ENCODE data around the gene CEP68. TPM values are rescaled to one million over a fixed set of nuclear protein-coding genes. Genes with fewer than 3 reads are reported as not detected.

The CEP68 gene
- polyA plus RNA-seq, 3 donors, result 5.0 to 17.2 (median 10.4) TPM

DNA sequence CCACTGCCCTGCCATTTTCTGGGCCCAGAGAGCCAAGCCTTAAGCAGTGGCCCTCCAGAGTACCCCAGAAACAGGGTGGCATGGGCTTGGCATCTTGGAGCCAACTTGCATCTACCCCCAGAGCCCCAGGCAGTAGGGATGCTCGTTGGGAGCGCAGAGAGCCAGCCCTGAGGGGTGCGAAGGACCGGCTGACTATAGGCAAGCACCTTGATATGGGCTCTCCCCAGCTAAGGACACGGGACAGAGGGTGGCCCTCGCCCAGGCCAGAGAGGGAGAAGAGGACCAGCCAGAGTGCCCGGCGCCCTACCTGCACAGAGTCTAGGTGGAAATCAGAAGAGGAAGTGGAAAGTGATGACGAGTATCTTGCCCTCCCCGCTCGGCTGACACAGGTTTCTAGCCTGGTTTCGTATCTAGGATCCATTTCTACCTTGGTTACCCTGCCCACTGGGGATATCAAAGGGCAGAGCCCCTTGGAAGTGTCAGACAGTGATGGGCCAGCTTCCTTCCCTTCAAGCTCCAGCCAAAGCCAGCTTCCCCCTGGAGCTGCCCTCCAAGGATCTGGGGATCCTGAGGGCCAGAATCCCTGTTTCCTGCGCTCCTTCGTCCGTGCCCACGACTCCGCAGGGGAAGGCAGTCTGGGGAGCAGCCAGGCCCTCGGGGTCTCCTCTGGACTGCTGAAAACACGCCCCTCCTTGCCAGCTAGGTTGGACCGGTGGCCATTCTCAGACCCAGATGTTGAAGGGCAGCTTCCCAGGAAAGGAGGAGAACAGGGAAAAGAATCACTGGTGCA is 16.2 kb downstream of the CEP68 start:
- no peak overlapping the region for H3K27ac ChIP-seq (ENCODE audit: low read depth, low read length)
- 83 to 87% (median 87%) methylated on average over 20 of the region's 20 CpGs for WGBS, 3 donors

DNA sequence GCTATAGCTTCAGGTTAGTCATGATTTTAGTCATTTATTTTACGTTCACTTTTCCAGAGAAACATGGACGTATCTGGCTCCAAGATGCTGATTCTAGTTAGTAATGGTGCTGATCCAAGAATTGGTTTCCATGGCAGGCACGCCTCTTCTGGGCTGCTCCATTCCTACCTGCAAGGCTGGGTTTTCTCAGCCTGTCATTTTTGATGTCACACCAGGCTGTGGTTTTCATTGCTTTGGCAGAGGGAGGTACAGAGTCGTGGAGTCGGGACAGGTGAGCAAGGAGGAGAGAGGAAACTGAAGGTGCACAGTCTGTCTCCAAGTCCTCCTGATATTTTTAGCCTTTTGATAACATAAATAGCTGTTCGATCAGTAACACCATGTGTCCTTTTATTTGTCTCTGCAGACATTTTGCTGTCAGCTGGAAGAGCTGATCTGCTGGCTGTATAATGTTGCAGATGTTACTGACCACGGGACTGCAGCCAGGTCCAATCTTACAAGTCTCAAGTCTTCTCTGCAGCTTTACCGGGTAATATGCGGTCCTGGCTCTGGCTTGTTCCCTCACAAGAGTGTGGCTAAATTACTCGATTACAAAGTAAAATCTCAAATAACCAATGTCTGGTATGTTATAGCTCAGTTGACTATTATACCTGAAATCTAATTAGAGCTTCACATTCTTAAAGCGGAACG is 17.8 kb downstream of the CEP68 start:
- 74 to 82% (median 75%) methylated on average over 12 of the region's 12 CpGs for WGBS, 3 donors
- H3K27ac ChIP-seq (ENCODE audit: low read depth, low read length), result no peak overlapping the region

DNA sequence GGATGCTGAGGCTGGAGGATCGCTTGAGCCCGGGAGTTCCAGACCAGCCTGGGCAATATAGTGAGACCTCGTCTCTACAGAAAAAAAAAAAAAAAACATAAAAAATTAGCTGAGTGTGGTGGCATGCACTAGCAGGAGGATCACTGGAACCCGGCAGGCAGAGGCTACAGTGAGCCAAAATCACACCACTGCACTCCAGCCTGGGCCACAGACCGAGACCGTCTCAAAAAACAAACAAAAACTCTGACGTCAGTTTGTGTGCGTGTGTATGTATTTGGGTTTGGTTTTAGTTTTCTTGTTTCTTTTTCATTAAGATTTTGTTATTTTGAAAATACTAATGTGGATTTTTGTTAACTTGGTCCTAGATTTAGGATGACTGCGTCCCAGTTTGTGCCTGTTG is 19.0 kb downstream of the CEP68 start:
- no peak overlapping the region for H3K27ac ChIP-seq (ENCODE audit: low read depth, low read length)
- 70 to 79% (median 73%) methylated on average over 9 of the region's 9 CpGs for WGBS, 3 donors

DNA sequence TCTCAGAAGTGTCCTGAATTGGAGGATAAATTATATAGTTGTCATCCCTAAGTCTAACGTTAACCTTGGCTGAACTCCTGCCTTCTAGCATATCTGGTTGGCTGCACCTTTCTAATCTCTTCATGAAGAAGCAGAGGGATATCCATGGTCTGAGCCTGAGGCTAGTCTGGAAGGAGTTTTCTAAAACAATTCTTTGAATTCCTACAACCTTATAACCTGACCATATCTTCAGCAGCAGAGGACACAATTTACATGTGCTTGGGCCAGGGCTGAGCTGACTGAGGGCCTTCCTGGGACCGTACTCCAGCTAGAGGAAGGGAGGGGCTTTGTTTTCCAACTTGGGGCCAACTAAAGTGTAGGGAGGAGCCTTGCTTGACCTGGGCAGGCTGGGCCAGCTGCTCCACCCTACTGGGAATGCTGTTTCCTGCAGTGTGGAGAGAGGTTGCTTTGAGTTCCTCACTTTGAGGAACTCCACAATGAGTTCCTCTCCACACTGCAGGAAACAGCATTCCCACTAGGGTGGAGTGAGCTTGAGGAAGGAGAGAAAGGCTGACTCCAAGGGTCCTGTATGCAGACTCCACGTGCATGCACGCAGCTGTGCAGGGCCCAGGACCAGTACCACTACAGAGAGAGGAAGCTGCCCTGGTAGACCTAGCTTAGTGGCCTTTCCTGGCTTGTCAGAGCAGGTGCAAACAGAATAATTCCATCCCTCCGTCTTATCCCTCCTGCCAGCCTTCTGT is 19.6 kb downstream of the CEP68 start:
- no peak overlapping the region for H3K27ac ChIP-seq (ENCODE audit: low read depth, low read length)
- WGBS, 3 donors, result 39 to 46% (median 42%) methylated on average over 5 of the region's 5 CpGs

DNA sequence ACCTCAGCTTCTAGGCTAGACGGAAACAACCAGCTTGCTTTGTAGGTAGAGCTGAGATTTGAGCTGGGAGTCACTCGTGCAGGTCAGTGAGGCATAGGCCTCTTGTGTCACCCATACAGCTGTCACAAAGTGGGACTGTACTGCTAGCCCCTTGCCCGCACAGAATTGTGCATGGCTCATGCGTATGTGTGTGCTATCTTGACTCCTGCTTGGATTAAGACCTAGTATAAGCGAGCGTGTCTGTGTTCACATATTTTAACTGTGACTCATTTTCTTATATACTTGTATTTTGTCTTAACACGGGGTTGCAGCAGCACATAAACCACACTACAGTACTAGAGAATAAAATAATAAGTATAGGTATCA is 20.1 kb downstream of the CEP68 start:
- H3K27ac ChIP-seq (ENCODE audit: low read depth, low read length), result no peak overlapping the region
- WGBS, 3 donors, result 59 to 69% (median 60%) methylated on average over 7 of the region's 7 CpGs

DNA sequence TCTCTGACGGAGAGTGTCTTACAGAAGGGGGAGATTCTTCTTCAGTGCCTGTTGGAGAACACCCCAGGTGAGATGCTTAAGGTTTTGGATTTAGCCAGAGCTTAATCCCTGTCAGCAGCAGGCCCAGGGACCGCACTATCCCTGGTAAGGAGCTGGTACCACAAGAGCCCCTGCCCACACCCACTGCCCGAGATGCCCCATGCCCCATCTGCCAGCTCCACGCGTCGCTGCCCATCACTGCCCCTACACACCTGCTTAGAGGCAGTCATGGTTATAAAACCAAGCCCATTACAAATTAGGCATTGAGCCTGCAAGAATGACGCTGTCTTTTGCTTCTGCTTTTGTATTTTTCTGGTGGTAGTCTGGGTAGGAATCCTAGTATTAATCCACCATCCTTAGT is 21.7 kb downstream of the CEP68 start:
- 93 to 98% (median 97%) methylated on average over 7 of the region's 7 CpGs for WGBS, 3 donors
- H3K27ac ChIP-seq (ENCODE audit: low read depth, low read length), result no peak overlapping the region

DNA sequence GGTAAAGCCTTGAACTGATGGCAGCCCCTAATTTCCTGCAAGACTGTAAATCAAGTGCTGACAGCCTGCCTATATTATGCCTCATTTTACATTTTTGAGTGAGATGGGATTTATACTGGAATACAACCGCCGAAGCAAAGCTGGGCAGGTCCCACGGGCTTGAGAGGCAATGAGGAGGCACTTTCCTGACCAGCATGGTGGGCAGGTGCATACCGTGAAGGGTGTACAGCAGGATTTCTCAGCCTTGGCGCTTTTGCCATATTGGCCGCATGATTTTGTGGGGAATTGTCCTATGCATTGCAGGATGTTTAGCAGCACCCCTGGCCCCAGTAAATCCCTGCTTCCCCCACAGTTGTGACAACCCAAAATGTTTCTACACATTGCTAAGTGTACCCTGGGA is 22.8 kb downstream of the CEP68 start:
- H3K27ac ChIP-seq (ENCODE audit: low read depth, low read length), result no peak overlapping the region
- WGBS, 3 donors, result 94 to 96% (median 95%) methylated on average over 6 of the region's 6 CpGs

DNA sequence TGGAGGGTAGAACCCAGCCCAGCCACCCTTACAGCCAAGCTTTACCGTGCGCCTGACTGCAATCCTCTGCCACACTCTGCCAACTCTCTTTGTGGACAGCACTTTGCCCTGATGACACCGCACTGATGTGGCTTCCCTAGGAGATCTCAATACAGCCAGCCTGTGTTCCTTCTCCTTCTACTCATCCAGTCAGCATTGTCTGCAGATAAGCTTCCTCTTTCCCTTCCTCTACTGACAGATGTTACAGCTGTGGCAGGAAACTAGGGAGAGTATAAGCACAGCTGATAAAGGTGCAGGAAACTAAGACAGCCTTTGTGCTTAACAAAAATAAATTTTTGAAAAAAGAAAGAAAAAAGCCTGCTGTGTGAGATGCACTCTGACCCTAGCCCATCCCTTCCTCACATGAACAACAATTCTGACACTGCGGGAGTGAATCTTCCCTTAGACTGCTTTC is 25.0 kb downstream of the CEP68 start:
- no peak overlapping the region for H3K27ac ChIP-seq (ENCODE audit: low read depth, low read length)
- 42 to 92% (median 43%) methylated on average over 4 of the region's 4 CpGs for WGBS, 3 donors

DNA sequence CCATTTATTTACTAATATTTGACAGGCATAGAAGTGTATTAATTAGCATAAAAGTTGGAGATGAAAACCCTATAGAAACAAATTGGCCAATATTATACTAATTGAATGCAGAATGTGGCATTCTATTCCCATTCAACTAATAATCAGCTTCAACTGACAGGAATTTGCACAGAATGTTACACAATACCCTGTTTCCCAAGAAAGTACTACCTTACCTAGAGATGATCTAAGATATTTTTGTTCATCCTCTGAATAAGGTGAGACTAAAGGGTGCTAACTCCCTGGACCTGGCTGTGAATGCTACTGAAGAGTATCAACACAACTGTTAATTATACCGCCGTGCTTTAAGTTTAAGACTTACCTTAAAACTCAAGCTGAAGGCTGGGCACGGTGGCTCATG is 28.9 kb downstream of the CEP68 start:
- WGBS, 3 donors, result 91 to 94% (median 94%) methylated on average over 3 of the region's 3 CpGs
- H3K27ac ChIP-seq (ENCODE audit: low read depth, low read length), result no peak overlapping the region

DNA sequence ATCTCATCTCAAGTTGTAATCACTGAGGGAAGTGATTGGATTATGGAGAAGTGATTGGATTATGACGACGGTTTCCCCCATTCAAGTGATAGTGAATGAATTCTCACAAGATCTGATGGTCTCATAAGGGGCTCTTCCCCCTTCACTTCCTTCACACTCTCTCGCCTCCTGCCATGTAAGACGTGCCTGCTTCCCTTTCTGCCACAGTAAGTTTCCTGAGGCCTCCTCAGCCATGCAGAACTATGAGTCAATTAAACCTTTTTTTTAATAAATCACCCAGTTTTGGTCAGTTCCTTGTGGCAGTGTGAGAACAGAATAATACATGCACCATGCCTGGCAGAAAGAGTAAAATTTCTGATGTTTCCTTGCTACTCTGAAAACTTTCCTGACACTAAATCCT is 36.6 kb downstream of the CEP68 start:
- H3K27ac ChIP-seq (ENCODE audit: low read depth, low read length), result no peak overlapping the region
- WGBS, 3 donors, result 75 to 93% (median 79%) methylated on average over 4 of the region's 4 CpGs

DNA sequence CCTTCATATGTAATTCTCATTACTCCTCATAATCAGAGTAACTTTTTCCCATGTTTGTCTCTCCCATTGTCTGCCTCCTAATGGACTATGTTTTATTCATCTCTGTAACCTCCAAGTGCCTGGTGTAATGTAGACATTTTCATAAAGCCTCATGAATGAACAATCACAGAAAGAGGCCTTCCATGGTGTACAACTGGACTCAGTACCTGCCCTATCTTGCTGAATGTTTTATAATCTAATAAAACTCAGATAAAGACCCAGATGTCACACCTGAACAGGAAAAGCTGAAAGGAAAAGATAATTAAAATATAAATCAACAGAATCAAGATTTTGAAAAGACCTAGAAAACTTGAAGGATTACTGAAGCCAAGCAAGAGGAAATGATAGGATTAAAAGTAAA is 37.0 kb downstream of the CEP68 start:
- no peak overlapping the region for H3K27ac ChIP-seq (ENCODE audit: low read depth, low read length)

DNA sequence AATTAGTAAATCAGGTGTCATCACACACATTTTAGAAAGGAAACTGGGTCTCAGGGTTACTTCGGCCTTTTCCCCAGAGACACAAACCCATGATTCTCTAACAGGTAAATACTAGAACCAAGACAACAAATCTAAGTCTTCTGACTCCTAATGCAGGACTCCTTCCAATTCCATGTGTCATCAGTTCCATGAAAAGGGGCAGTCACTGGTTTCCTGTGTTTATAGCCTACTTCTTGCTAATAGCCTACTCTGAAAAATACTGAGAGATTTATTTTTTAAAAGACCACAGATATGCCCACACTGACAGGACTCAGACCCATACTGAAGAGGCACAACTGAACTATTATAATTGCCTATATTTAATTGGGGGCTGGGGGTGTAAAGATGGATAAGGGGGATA is 40.7 kb downstream of the CEP68 start:
- 78 to 91% (median 84%) methylated on average over 1 of the region's 1 CpG for WGBS, 3 donors

DNA sequence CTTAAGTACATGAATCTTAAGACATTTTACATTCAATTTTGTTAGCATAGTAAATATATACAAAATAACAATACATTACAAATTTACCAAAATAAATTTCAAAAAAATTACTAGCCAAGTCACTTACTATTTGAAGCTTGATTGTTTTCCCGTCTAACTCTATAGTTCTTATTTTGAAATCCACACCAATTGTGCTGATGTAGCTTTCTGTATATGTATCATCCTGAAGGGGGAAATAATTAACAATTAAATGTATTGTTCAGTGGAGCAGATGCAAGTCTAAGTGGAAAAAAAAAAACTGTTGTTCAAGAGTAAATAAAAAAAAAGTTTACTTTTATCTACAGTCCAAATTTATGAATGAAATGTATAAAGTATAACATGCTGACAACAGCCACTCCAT is 41.6 kb downstream of the CEP68 start:
- no peak overlapping the region for H3K27ac ChIP-seq (ENCODE audit: low read depth, low read length)
- WGBS, 3 donors, result 46 to 54% (median 51%) methylated on average over 1 of the region's 1 CpG

More for the DNA sequence above, 40.7 kb downstream of the CEP68 start:
- no peak overlapping the region for H3K27ac ChIP-seq (ENCODE audit: low read depth, low read length)

DNA sequence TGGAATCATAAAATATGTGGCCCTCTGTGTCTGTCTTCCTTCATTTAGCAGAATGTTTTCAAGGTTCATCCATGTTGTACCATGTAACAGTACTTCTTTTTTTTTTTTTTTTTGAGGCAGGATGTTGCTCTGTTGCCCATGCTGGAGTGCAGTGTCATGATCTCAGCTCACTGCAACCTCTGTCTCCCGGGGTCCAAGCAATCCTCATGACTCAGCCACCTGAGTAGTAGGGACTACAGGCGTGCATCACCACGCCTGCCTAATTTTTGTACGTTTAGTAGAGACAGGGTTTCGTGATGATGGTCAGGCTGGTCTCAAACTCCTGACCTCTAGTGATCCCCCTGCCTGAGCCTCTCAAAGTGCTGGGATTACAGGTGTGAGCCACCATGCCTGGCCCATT is 42.5 kb downstream of the CEP68 start:
- 80 to 86% (median 80%) methylated on average over 5 of the region's 5 CpGs for WGBS, 3 donors
- H3K27ac ChIP-seq (ENCODE audit: low read depth, low read length), result no peak overlapping the region

DNA sequence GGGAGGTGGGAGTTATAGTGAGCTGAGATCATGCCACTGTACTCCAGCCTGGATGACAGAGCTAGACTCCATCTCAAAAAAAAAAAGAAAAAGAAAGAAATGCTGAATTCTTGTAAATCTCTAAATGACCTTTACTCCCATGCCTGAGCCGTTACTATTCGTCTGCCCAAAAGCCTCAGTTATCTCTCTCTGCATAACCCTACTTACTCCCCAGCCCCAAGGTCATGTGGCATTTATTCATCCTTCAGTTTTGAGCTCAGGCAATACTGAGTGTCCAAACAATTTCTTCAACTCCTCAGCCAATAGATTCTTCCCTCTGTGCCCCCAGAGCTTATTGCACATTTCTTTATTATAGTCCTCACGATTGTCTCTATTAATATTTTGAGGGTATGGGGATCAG is 44.9 kb downstream of the CEP68 start:
- H3K27ac ChIP-seq (ENCODE audit: low read depth, low read length), result no peak overlapping the region
- WGBS, 3 donors, result 37 to 78% (median 65%) methylated on average over 3 of the region's 3 CpGs

DNA sequence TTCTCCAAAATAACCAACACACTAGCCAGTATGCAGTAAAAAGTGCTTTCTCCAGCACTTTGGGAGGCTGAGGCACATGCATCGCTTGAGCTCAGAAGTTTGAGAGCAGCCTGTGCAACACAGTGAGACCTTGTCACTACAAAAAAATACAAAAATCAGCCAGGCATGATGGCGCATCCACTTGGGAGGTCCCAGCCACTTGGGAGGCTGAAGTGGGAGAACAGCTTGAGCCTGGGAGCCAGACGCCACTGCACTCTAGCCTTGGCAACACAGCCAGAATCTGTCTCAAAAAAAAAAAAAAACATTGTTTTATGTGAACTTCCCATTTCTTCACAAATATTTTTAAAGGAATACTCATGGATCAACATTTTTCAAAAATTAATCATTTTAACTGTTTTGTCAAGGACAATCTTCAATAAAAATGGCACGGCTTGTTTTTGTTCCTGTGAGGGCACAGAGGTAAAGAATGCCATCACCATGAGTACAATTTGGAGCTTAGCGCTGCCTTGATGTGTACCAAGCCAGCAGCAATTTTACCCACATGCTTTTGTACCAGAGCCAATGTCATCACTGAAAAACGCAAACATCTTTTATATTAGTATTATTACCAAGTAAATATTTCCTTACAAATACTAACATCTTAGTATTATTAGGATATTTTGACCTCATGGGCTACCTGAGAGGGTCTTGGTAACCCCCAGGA is 46.9 kb downstream of the CEP68 start:
- H3K27ac ChIP-seq (ENCODE audit: low read depth, low read length), result no peak overlapping the region
- WGBS, 3 donors, result 55 to 86% (median 79%) methylated on average over 6 of the region's 6 CpGs

DNA sequence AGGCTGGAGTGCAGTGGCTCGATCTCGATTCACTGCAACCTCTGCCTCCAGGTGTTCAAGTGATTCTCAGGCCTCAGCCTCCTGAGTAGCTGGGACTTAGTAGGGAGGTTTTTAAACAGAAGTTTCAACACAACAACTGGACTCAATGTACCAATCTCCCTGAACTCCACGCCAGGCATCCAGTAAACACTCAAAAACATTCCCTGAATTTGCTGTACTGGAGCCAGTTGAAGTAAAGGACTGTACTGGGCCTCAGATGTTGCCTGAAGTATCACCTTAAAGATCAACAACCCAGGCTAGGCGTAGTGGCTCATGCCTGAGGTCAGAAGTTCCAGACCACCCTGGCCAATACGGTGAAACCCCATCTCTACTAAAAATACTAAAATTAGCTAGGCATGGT is 51.3 kb downstream of the CEP68 start:
- no peak overlapping the region for H3K27ac ChIP-seq (ENCODE audit: low read depth, low read length)
- WGBS, 3 donors, result 90 to 96% (median 94%) methylated on average over 5 of the region's 5 CpGs

DNA sequence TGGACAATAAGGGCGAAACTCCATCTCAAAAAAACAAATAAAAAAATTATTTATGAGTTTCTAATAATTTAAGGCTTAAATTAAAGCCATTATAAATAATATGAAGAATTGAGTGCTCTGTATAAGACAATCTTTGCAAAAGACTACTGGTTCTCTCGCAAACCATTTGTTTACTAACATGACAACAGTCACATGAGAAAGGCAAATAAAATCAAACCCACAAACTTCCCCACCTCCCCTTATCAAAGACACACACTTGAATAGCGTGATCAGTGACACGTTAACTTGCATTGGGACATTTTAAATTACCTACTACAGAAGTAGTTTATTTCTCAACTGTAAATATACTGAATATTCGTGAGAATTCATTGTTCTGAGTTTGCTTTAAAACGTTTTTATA is 52.6 kb downstream of the CEP68 start:
- no peak overlapping the region for H3K27ac ChIP-seq (ENCODE audit: low read depth, low read length)
- WGBS, 3 donors, result 54 to 87% (median 82%) methylated on average over 6 of the region's 6 CpGs

DNA sequence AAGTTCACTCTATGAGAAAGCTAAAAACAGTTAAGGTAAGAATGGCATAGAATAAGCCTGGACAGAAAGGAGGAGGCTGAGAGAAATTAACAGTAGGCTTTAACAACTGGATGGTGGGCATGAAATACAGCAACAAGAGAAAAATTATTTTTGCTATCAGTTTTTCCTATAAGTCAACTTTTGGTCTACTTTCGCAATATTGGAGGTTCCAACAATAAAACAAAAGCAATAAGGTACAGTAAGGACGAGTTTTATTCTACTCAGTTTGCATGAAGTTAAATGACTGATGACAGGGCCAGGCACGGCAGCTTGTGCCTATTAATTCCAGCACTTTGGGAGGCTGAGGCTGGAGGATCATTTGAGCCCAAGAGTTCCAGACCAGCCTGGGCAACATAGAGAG is 56.4 kb downstream of the CEP68 start:
- WGBS, 3 donors, result 44 to 46% (median 44%) methylated on average over 3 of the region's 3 CpGs
- H3K27ac ChIP-seq (ENCODE audit: low read depth, low read length), result no peak overlapping the region

Measured in adipose tissue (tissue), 3 donors.